Naive B cell (primary cell): ENCODE data around the gene NDUFA7. TPM values are rescaled to one million over a fixed set of nuclear protein-coding genes. Genes with fewer than 3 reads are reported as not detected.
"Not testable (repeated sequence)": the region's sequence is repeated elsewhere in the genome, so short reads cannot be mapped to it uniquely, and the experiment has no call there.

Experiments
- ATAC-seq, 2 donors: fragments of 150-1000 bp; cut with Tn5 transposase; 2 replicates each; pipeline ENCODE4 v1.10.0; 2021; ENCODE audit warnings: low read depth in 2 of 2, mild to moderate bottlenecking in 2 of 2, moderate library complexity in 2 of 2
- DNase-seq: peaks from one replicate; pipeline ENCODE4 v3.0.0; 2022
- H3K27ac Mint-ChIP-seq, 6 donors: one replicate each; pipeline ENCODE4 v1.8.0; 2020 to 2022; ENCODE audit warnings: mild to moderate bottlenecking in 6 of 6, mixed read lengths in 6 of 6, moderate library complexity in 5 of 6, inconsistent platforms in 2 of 6
- H3K27me3 Mint-ChIP-seq, 3 donors: one replicate each; pipeline ENCODE4 v1.8.0; 2021 to 2022; ENCODE audit warnings: mixed read lengths in 3 of 3, mild to moderate bottlenecking in 1 of 3
- H3K36me3 Mint-ChIP-seq, 2 donors: one replicate each; pipeline ENCODE4 v1.8.0; 2020 to 2022; ENCODE audit warnings: mixed read lengths in 2 of 2, inconsistent platforms in 1 of 2, mild to moderate bottlenecking in 1 of 2
- H3K4me1 Mint-ChIP-seq, 3 donors: one replicate each; pipeline ENCODE4 v1.8.0; 2020 to 2022; ENCODE audit warnings: mixed read lengths in 3 of 3, inconsistent platforms in 1 of 3, mild to moderate bottlenecking in 1 of 3, moderate library complexity in 1 of 3
- H3K4me3 Mint-ChIP-seq, 8 donors: one replicate each; pipeline ENCODE4 v1.8.0; 2020 to 2022; ENCODE audit warnings: mild to moderate bottlenecking in 8 of 8, mixed read lengths in 8 of 8, moderate library complexity in 8 of 8, inconsistent platforms in 2 of 8
- H3K9me3 Mint-ChIP-seq, 7 donors: one replicate each; pipeline ENCODE4 v1.8.0; 2020 to 2022; ENCODE audit warnings: mixed read lengths in 7 of 7, mild to moderate bottlenecking in 5 of 7, inconsistent platforms in 2 of 7, moderate library complexity in 1 of 7
- polyA plus RNA-seq, 6 donors: library from polyadenylated mRNA; unstranded; fragments of 300-500 nt; fragmentation: Illumina TruSeq; gene quantifications; one replicate each; pipeline ENCODE4 v1.2.3, GENCODE V29; 2021; ENCODE audit warnings: low read depth in 6 of 6

Gene NDUFA7
- polyA plus RNA-seq, 6 donors from 2014 or later, result 117 to 143 (median 128) TPM

DNA sequence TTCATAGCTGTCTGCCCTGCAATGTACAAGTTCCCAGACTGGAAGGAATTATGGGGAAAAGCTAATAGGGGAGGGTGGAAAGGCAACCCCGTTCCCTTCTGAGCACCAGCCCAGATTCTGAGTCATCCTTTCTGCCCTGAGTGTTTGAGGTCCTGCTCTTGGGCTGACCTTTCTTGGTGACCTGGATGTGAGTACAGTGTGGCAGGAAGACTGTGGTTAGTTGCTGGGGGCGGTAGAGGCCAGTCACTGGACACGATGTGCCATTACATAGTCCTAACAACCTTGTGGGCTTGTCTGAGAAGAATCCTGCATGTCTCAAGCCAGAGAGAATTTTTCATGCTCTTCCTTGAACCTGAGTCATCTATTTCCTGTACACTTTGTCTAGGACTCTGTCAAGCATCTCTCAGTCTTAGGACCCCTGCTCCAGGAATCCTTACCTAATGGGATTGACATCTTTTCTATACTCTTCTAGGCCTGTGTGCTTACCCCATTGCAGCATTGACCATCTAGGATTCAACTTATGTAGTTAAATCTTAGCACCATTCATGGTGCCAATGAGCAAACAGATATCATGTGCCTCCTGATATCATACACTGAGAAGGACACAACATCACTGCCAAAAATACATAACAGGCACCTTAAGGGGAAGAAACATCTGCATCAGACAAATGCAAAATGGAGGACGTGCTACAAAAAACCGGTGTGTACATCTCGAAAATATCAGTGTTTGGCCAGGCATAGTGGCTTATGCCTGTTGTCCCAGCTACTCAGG lies 34.6 kb upstream of the NDUFA7 start:
- Mint-ChIP-seq H3K36me3 (peaks cover 0 to 8% of the 10 kb centered on the region in 2 donors), H3K27me3 (peaks cover 11 to 26% (median 26%) of the 10 kb centered on the region in 3 donors), H3K9me3 (peaks cover 0 to 6% (median 5%) of the 10 kb centered on the region in 7 donors), H3K4me1 (peaks cover 0 to 7% (median 3%) of the 10 kb centered on the region in 3 donors), H3K27ac (no peak overlapping the region), H3K4me3 (no peak overlapping the region)
- no peak for ATAC-seq
- no peak for DNase-seq

DNA sequence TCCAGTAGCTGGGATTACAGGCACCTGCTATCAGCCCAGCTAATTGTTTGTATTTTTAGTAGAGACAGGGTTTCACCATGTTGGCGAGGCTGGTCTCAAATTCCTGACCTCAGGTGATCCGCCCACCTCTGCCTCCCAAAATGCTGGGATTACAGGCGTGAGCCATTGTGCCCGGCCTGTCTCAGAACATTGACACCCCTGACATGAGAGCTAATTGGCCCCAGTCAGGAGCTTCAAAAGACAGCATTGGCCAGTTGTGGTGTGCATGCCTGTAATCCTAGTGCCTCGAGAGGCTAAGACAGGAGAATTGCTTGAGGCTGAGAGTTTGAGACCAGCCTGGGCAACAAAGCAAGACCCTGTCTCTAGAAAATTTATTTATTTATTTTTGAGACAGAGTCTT lies 31.7 kb upstream of the NDUFA7 start:
- H3K36me3 Mint-ChIP-seq, H3K4me1 Mint-ChIP-seq, H3K4me3 Mint-ChIP-seq, DNase-seq, H3K27ac Mint-ChIP-seq, H3K9me3 Mint-ChIP-seq, ATAC-seq: not testable (repeated sequence)
- peaks cover 19 to 39% (median 22%) of the 10 kb centered on the region in 3 donors for H3K27me3 Mint-ChIP-seq

DNA sequence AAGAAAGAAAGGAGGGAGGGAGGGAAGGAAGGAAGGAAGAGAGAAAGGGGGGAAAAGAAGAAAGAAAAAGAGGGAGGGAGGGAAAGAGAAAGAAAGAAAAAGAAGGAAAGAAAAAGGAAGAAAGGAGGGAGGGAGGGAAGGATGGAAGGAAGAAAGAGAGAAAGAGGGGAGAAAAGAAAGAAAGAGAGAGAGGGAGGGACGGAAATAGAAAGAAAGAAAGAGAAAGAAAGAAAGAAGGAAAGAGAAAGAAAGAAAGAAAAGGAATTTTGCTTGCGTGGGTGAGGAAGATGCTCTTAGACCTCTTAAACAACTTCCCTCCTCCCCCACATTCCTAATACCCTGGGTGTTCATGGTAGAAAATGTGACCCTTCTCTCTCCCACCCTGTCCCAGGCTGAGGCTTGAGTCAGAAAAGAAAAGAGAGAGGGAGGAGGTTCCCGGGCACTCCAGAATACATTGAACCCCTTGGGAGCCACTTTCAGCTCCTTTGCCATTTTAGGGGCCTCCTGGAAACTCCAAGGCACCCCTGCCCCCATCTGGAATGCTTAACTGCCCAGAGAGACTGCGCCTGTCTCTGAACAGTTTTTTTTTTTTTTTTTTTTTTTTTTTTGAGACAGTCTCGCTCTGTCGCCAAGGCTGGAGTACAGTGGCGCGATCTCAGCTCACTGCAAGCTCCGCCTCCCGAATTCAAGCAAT lies 31.1 kb upstream of the NDUFA7 start:
- H3K27ac Mint-ChIP-seq, result peak overlapping the region in 2 of 6 donors; percentile 38 to 44
- DNase-seq (no peak), ATAC-seq (no peak)
- no peak overlapping the region for H3K4me3 Mint-ChIP-seq
- peaks cover 22 to 39% (median 24%) of the 10 kb centered on the region in 3 donors for H3K27me3 Mint-ChIP-seq
- H3K9me3 Mint-ChIP-seq, result peaks cover 0 to 6% (median 5%) of the 10 kb centered on the region in 7 donors
- H3K36me3 Mint-ChIP-seq, result peaks cover 0 to 8% of the 10 kb centered on the region in 2 donors
- H3K4me1 Mint-ChIP-seq, result peaks cover 0 to 7% (median 3%) of the 10 kb centered on the region in 3 donors

DNA sequence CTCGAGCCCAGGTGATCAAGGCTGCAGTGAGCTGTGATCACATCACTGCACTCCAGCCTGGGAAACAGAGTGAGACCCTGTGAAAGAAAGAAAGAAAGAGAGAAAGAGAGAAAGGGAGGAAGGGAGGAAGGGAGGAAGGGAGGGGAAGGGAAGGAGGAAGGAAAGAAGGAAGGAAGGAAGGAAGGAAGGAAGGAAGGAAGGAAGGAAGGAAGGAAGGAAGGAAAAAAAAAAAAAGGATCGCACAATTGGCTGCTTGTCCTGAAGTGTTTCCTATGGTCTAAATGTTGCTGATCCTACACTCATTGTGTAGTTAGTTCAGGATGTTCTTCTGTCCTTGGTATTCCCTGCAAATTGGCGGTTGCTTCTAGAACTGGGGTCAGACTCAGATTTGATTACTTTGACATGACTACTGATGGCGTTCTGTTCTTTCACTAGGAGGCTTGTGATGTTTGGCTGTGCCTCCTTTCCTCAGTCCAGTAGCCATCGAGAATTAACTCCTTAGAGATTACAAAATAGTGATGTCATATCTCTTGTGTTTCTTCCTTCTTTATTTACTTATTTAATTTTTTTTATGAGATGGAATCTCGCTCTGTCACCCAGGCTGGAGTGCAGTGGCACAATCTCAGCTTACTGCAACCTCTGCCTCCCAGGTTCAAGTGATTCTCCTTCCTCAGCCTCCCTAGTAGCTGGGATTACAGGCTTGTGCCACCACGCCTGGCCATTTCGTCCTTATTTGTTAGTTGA lies 28.6 kb upstream of the NDUFA7 start:
- H3K27ac Mint-ChIP-seq, result peak overlapping the region in 1 of 6 donors; percentile 79
- H3K4me3 Mint-ChIP-seq, ATAC-seq, DNase-seq, H3K9me3 Mint-ChIP-seq, H3K4me1 Mint-ChIP-seq, H3K36me3 Mint-ChIP-seq: not testable (repeated sequence)
- H3K27me3 Mint-ChIP-seq, result peaks cover 24 to 36% (median 32%) of the 10 kb centered on the region in 3 donors

DNA sequence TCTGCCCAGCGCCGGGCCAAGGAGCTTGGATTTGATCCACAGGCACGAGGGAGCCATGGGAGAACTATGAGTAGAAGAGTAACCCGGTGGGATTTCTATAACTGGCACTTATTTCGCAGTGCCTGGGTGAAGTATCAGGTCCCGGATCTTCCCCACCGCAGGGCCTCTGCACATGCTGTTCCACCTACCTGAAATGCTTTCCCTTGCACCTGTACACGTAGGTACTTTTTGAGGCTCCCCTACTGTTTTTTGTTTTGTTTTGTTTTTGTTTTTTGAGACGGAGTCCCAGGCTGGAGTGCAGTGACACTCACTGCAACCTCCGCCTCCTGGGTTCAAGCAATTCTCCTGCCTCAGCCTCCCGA lies 22.3 kb upstream of the NDUFA7 start:
- Mint-ChIP-seq H3K27me3 (peaks cover 21 to 48% (median 22%) of the 10 kb centered on the region in 3 donors), H3K27ac (peak overlapping the region in 2 of 6 donors; percentile 54 to 56), H3K9me3 (peaks cover 0 to 3% (median 0%) of the 10 kb centered on the region in 7 donors), H3K4me3 (peak overlapping the region in 7 of 8 donors; percentile 70 to 85 (median 76)), H3K36me3 (no peaks in the 10 kb centered on the region), H3K4me1 (peaks cover 0 to 14% (median 4%) of the 10 kb centered on the region in 3 donors)
- ATAC-seq (no peak), DNase-seq (no peak)

DNA sequence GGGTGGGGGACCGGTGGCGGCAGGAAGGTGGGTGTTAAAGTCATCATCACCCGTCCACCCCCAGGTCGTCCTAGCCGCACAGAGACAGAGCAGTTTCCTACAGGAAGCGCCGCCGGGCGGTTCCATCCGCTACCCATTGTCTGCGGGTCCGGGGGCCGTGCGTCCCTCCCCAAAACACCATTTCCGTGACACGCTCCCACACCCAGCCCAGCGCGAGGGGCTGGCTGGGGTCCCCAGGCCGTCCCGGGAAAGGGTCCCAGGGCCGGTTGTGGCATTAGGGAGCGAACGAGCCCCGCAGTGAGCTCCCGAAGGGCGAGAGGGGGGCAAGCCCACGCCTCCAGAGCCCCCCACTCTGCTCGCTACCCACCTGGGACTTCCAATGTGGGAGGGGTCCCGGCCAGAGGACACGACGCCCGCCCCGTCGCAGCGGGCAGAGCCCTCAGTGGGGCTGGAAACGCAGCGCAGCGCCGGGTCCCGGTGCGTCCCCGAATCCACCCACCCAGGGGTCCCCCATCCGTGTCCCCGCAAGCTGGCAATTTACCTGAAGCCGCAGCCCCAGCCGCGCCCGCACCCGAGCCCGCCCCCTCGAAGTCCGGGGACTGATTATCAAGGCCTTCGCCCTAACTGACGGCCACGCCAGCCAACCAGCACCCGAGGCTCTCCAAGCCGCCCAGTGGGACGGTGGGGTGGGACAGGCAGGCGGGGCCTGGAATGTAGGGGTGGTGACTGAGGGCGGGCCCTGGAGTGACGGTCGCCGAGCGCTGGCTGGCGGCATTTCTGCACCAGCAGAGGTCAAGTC lies 21.7 kb upstream of the NDUFA7 start, which contains the start of gene KANK3:
KANK3 (minus strand) TSS at position 579 of the 799 bp plus-strand sequence. CDS start 5,434 bp downstream, outside the sequence.
- H3K27ac Mint-ChIP-seq, result peak within 1 kb of the TSS in 4 of 6 donors; percentile 54 to 90 (median 60)
- H3K4me3 Mint-ChIP-seq, result peak within 1 kb of the TSS; percentile 53 to 85 (median 76)
- peaks cover 0 to 14% (median 4%) of the 10 kb centered on the region in 3 donors for H3K4me1 Mint-ChIP-seq
- H3K9me3 Mint-ChIP-seq, result peaks cover 0 to 3% (median 0%) of the 10 kb centered on the region in 7 donors
- ATAC-seq (peak; percentile 98 to 99), DNase-seq (peak; percentile 80)
- no peaks in the 10 kb centered on the region for H3K36me3 Mint-ChIP-seq
- H3K27me3 Mint-ChIP-seq, result peaks cover 25 to 54% (median 25%) of the 10 kb centered on the region in 3 donors

DNA sequence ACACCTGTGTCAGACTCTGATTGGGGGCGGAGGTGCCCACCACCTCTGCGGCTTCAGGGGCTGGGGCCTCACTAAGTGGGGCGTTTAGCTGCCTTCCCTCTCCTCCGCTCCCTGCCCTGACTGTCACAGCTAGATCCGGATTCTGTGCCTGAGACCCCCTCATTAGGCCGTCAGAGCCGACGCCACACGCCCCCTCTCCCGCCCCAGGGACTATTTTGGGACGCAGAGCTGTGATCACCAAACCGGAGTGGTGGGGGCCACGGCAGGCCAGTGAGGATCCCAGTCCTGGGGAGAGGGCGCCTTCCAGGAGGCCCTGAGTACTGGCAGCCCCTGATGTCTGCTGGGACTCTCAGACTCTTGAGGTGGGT lies 21.1 kb upstream of the NDUFA7 start:
- Mint-ChIP-seq H3K4me3 (peak overlapping the region in 5 of 8 donors; percentile 15 to 73 (median 50)), H3K9me3 (peaks cover 0 to 3% (median 0%) of the 10 kb centered on the region in 7 donors), H3K27me3 (peaks cover 25 to 60% (median 30%) of the 10 kb centered on the region in 3 donors), H3K36me3 (no peaks in the 10 kb centered on the region), H3K27ac (peak overlapping the region in 1 of 6 donors; percentile 90), H3K4me1 (peaks cover 0 to 14% (median 4%) of the 10 kb centered on the region in 3 donors)
- ATAC-seq (no peak), DNase-seq (no peak)

DNA sequence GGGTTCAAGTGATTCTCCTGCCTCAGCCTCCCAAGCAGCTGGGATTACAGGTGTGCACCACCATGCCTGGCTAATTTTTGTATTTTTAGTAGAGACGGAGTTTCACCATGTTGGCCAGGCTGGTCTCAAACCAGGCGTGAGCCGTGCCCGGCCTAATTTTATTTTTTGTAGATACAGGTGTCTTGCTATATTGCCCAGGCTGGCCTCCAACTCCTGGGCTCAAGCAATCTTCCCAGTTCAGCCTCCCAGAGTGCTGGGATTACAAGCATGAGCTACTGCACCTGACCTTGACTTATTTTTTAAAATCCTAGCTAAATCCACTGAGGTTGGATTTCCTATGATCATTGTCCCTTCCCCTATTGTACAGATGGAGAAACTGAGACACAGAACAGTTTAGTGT lies 20.3 kb upstream of the NDUFA7 start:
- not testable (repeated sequence) for H3K27ac Mint-ChIP-seq, DNase-seq, H3K9me3 Mint-ChIP-seq, H3K36me3 Mint-ChIP-seq, ATAC-seq
- Mint-ChIP-seq H3K4me1 (peaks cover 0 to 18% (median 4%) of the 10 kb centered on the region in 3 donors), H3K4me3 (peak overlapping the region in 5 of 8 donors; percentile 0 to 73 (median 53)), H3K27me3 (peaks cover 29 to 62% (median 34%) of the 10 kb centered on the region in 3 donors)

DNA sequence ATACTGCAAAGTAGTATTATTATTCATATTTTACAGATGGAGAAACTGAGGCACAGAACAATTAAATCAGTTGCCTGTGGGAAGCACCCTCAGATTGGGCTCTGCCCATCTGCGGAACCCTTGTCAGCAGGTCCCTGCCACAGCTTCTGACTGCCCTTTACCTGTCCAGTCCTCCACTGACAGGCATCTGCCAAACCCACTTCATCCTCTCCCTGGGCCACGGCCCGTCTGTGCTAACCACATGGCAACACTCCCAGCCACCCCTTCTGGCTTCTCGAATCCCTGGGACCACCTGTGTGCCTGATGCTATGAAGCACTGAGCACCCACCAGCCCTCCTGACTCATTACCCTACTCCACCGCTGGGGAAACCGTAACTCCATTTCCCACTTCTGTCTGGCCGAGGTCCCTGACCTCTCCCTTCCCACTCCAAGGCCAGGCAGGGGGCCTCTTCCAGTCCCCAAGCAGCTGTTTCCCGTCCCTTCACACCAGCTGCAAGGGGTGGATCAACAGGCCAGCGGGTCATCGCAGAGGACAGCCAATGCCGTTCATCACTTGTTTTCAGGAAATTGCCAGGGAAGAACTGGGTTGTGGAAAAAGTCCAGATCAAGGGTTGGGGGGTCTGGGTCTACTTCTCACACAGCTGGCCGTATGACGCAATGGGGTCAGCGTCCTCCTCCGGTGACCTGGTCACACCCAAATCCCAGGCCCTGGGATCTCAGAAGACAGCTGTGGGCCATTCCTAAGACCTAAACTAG lies 19.3 kb upstream of the NDUFA7 start:
- peak overlapping the region in 1 of 8 donors; percentile 24 for H3K4me3 Mint-ChIP-seq

DNA sequence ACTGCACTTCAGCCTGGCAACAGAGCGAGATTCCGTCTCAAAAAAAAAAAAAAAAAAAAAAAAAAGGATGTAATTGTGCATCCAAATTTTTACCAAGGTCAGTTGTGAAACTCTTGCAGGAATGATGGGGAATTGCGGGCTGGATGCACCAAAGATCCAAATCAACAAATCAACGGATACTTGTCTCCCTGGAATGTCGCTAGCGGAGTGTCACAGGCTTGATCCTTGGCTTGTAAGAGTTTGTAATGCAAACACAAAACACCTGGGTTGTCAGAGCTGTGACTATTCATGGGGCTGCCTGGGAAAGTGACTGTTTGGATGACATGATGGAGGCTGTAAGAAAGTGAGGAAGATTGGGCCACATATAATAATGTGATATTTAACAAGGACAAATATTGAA lies 17.7 kb upstream of the NDUFA7 start:
- no peak for ATAC-seq
- H3K4me1 Mint-ChIP-seq, result peaks cover 0 to 26% (median 7%) of the 10 kb centered on the region in 3 donors
- H3K36me3 Mint-ChIP-seq, result no peaks in the 10 kb centered on the region
- H3K9me3 Mint-ChIP-seq, result peaks cover 0 to 3% (median 0%) of the 10 kb centered on the region in 7 donors
- H3K27me3 Mint-ChIP-seq, result peaks cover 34 to 64% (median 39%) of the 10 kb centered on the region in 3 donors
- no peak overlapping the region for H3K4me3 Mint-ChIP-seq
- H3K27ac Mint-ChIP-seq, result no peak overlapping the region
- no peak for DNase-seq

More for the DNA sequence above, 19.3 kb upstream of the NDUFA7 start:
- ATAC-seq, result no peak
- H3K9me3 Mint-ChIP-seq, result peaks cover 0 to 3% (median 0%) of the 10 kb centered on the region in 7 donors
- no peaks in the 10 kb centered on the region for H3K36me3 Mint-ChIP-seq
- H3K4me1 Mint-ChIP-seq, result peaks cover 0 to 23% (median 7%) of the 10 kb centered on the region in 3 donors
- no peak overlapping the region for H3K27ac Mint-ChIP-seq
- peaks cover 34 to 71% (median 43%) of the 10 kb centered on the region in 3 donors for H3K27me3 Mint-ChIP-seq
- no peak for DNase-seq

DNA sequence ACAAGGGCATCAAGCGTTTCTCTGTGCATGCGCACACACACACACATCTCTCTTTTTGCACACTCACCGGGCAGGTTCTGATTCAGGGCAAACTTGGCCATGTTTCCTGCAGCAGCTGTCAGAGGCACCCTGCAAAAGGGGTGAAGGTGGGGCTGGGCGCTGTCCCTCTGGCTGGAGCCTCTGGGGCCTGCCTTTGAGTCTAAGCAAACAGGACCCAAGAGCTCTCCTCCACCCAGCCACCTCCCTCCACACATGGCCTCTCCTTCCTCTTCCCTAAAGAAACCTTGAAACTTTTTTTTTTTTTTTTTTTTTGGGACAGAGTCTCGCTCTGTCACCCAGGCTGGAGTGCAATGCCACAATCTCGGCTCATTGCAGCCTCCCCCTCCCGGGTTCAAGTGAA lies 16.6 kb upstream of the NDUFA7 start:
- Mint-ChIP-seq H3K36me3 (no peaks in the 10 kb centered on the region), H3K9me3 (peaks cover 0 to 3% (median 0%) of the 10 kb centered on the region in 7 donors), H3K4me3 (peak overlapping the region in 1 of 8 donors; percentile 20), H3K4me1 (peaks cover 0 to 18% (median 3%) of the 10 kb centered on the region in 3 donors), H3K27ac (no peak overlapping the region), H3K27me3 (peaks cover 30 to 62% (median 47%) of the 10 kb centered on the region in 3 donors)
- no peak for DNase-seq
- no peak for ATAC-seq
